GM18511 (cell line): ENCODE data around the gene ADAM11.
A peak's percentile ranks its signal among the peaks of the same experiment; 100 is the strongest.

ENCODE experiments used
- ATAC-seq: cut with Tn5 transposase; IDR thresholded peaks from one replicate; pipeline ENCODE4 v1.9.1; 2021; ENCODE audit warnings: mild to moderate bottlenecking, moderate library complexity; ENCODE audit not compliant: unreplicated experiment

The ADAM11 gene

GRCh38 chr17:44757045-44757917 is 1.5 kb upstream of the ADAM11 start:
- no peak for ATAC-seq

- no peak for ATAC-seq
Observed at GRCh38 chr17:44757918-44758413, 822 bp upstream of the ADAM11 start.

- no peak for ATAC-seq
Observed at GRCh38 chr17:44759086-44759915, 513 bp downstream of the ADAM11 start.

GRCh38 chr17:44759916-44760243 is 1.1 kb downstream of the ADAM11 start:
- ATAC-seq, result no peak

- no peak for ATAC-seq
Observed at GRCh38 chr17:44760474-44761308, 1.9 kb downstream of the ADAM11 start.

- no peak for ATAC-seq
Observed at GRCh38 chr17:44761932-44762810, 3.4 kb downstream of the ADAM11 start.

GRCh38 chr17:44763170-44763569 is 4.4 kb downstream of the ADAM11 start:
- no peak for ATAC-seq

GRCh38 chr17:44765965-44766364 is 7.2 kb downstream of the ADAM11 start:
- no peak for ATAC-seq

- ATAC-seq, result no peak
Observed at GRCh38 chr17:44766409-44767038, 7.7 kb downstream of the ADAM11 start.

- ATAC-seq, result no peak
Observed at GRCh38 chr17:44767493-44767892, 8.7 kb downstream of the ADAM11 start.

- no peak for ATAC-seq
Observed at GRCh38 chr17:44768505-44769142, 9.8 kb downstream of the ADAM11 start.

GRCh38 chr17:44769230-44769629 is 10.4 kb downstream of the ADAM11 start:
- no peak for ATAC-seq

- no peak for ATAC-seq
Observed at GRCh38 chr17:44769647-44770084, 10.9 kb downstream of the ADAM11 start.

- ATAC-seq, result no peak
Observed at GRCh38 chr17:44770166-44770925, 11.6 kb downstream of the ADAM11 start.

- ATAC-seq, result no peak
Observed at GRCh38 chr17:44772308-44773045, 13.7 kb downstream of the ADAM11 start.

- no peak for ATAC-seq
Observed at GRCh38 chr17:44773140-44773539, 14.4 kb downstream of the ADAM11 start.

- peak; percentile 61 for ATAC-seq
Observed at GRCh38 chr17:44774271-44775135, 15.7 kb downstream of the ADAM11 start.
